GM23338 (cell line): ENCODE results near the gene MTF1. TPM values are rescaled to one million over a fixed set of nuclear protein-coding genes. Genes with fewer than 3 reads are reported as not detected.

Experiments
- ATAC-seq: fragments of 200-7000 bp; cut with Tn5 transposase; 3 replicates; pipeline ENCODE4 v1.9.1; 2020
- DNase-seq: peaks from one replicate; pipeline ENCODE4 v3.0.0-alpha.2; 2015; ENCODE audit warnings: low spot score
- H2AFZ ChIP-seq: fragments of 200-600 bp; sonication (generic); 2 replicates; pipeline ENCODE4 v1.8.0; 2016; ENCODE audit warnings: antibody characterized with exemption, mild to moderate bottlenecking, moderate library complexity
- H3F3A ChIP-seq: fragments of 200-600 bp; sonication (generic); replicated peaks from 2 replicates; pipeline ENCODE4 v1.8.0; 2017; ENCODE audit warnings: antibody characterized with exemption, mixed run types, low read depth
- H3K27ac ChIP-seq: fragments of 200-600 bp; sonication (generic); 2 replicates; pipeline ENCODE4 v1.6.1; 2016; ENCODE audit warnings: low read depth
- H3K27me3 ChIP-seq: fragments of 200-600 bp; sonication (generic); 2 replicates; pipeline ENCODE4 v1.8.0; 2016; ENCODE audit warnings: mild to moderate bottlenecking, mixed run types, moderate library complexity; ENCODE audit not compliant: insufficient read depth
- H3K36me3 ChIP-seq: fragments of 200-600 bp; sonication (generic); 2 replicates; pipeline ENCODE4 v1.8.0; 2016; ENCODE audit warnings: mild to moderate bottlenecking; ENCODE audit not compliant: insufficient read depth
- H3K4me1 ChIP-seq: fragments of 200-600 bp; sonication (generic); 2 replicates; pipeline ENCODE4 v1.8.0; 2016; ENCODE audit warnings: mild to moderate bottlenecking, moderate library complexity; ENCODE audit not compliant: insufficient read depth
- H3K4me2 ChIP-seq: fragments of 200-600 bp; sonication (generic); 2 replicates; pipeline ENCODE4 v1.7.1; 2017; ENCODE audit warnings: mixed run types
- H3K4me3 ChIP-seq: fragments of 200-600 bp; sonication (generic); 2 replicates; pipeline ENCODE4 v1.6.1; 2016; ENCODE audit warnings: mixed run types
- H3K79me2 ChIP-seq: fragments of 200-600 bp; sonication (generic); replicated peaks from 2 replicates; pipeline ENCODE4 v1.8.0; 2017; ENCODE audit warnings: mild to moderate bottlenecking; ENCODE audit not compliant: insufficient read depth
- H3K9me2 ChIP-seq: fragments of 200-600 bp; sonication (generic); 2 replicates; pipeline ENCODE4 v1.8.0; 2017; ENCODE audit not compliant: insufficient read depth
- H4K20me1 ChIP-seq: fragments of 200-600 bp; sonication (generic); replicated peaks from 2 replicates; pipeline ENCODE4 v1.8.0; 2017; ENCODE audit warnings: mild to moderate bottlenecking; ENCODE audit not compliant: insufficient read depth
- H3K27ac Mint-ChIP-seq: 2 replicates; pipeline ENCODE4 v1.8.0; 2020; ENCODE audit warnings: inconsistent platforms, mild to moderate bottlenecking, moderate library complexity, mixed read lengths
- H3K27me3 Mint-ChIP-seq: 3 replicates; pipeline ENCODE4 v1.8.0; 2022; ENCODE audit warnings: low read depth, mild to moderate bottlenecking, moderate library complexity, mixed read lengths, inconsistent platforms; ENCODE audit not compliant: insufficient read depth, poor library complexity
- H3K36me3 Mint-ChIP-seq: 3 replicates; pipeline ENCODE4 v1.8.0; 2021; ENCODE audit warnings: low read depth, mild to moderate bottlenecking, inconsistent platforms, moderate library complexity, mixed read lengths
- H3K4me1 Mint-ChIP-seq: 3 replicates; pipeline ENCODE4 v1.8.0; 2020; ENCODE audit warnings: mild to moderate bottlenecking, inconsistent platforms, mixed read lengths
- H3K4me3 Mint-ChIP-seq: 3 replicates; pipeline ENCODE4 v1.8.0; 2021; ENCODE audit warnings: moderate library complexity, mild to moderate bottlenecking, inconsistent platforms, mixed read lengths
- H3K9me3 Mint-ChIP-seq: 3 replicates; pipeline ENCODE4 v1.8.0; 2020; ENCODE audit warnings: moderate library complexity, mild to moderate bottlenecking, inconsistent platforms, mixed read lengths
- CREB1 ChIP-seq: fragments of 250-450 bp; sonication (Bioruptor Pico); IDR thresholded peaks from 2 replicates; pipeline ENCODE4 v1.5.0; 2020; ENCODE audit warnings: low read depth, mild to moderate bottlenecking, moderate library complexity
- EZH2 ChIP-seq: fragments of 200-600 bp; sonication (generic); IDR thresholded peaks from one replicate; pipeline ENCODE4 v1.8.0; 2017; ENCODE audit warnings: antibody characterized with exemption, mild to moderate bottlenecking, low read depth; ENCODE audit not compliant: unreplicated experiment
- EZH2phosphoT487 ChIP-seq: fragments of 200-600 bp; sonication (generic); IDR thresholded peaks from one replicate; pipeline ENCODE4 v1.8.1; 2018; ENCODE audit warnings: antibody characterized with exemption; ENCODE audit not compliant: unreplicated experiment
- JUNB ChIP-seq: IDR thresholded peaks from one replicate; pipeline ENCODE4 v1.6.1; 2016; ENCODE audit warnings: antibody characterized with exemption; ENCODE audit not compliant: unreplicated experiment
- NANOG ChIP-seq: IDR thresholded peaks from 2 replicates; pipeline ENCODE4 v1.6.1; 2016; ENCODE audit warnings: antibody characterized with exemption, borderline replicate concordance
- POLR2AphosphoS5 ChIP-seq: IDR thresholded peaks from 2 replicates; pipeline ENCODE4 v1.6.1; 2016; ENCODE audit warnings: antibody characterized with exemption, low read depth
- REST ChIP-seq: IDR thresholded peaks from one replicate; pipeline ENCODE4 v1.6.1; 2018; ENCODE audit warnings: antibody characterized with exemption; ENCODE audit not compliant: unreplicated experiment
- STAT1 ChIP-seq: IDR thresholded peaks from one replicate; pipeline ENCODE4 v1.6.1; 2016; ENCODE audit warnings: antibody characterized with exemption; ENCODE audit not compliant: unreplicated experiment
- ZNF114 ChIP-seq: fragments of 250-450 bp; sonication (Bioruptor Pico); IDR thresholded peaks from 2 replicates; pipeline ENCODE4 v1.5.0; 2020; ENCODE audit warnings: mild to moderate bottlenecking, moderate library complexity
- ZNF331 ChIP-seq: fragments of 250-450 bp; sonication (Bioruptor Pico); IDR thresholded peaks from 2 replicates; pipeline ENCODE4 v1.5.0; 2020; ENCODE audit warnings: low read depth, mild to moderate bottlenecking, moderate library complexity
- polyA plus RNA-seq: library from polyadenylated mRNA; unstranded; fragments of >200 nt; fragmentation: Nextera tagmentation; extraction: Ambion mirVana; gene quantifications from 2 replicates; pipeline ENCODE4 v1.2.1, GENCODE V29; 2016
- total RNA-seq: library from RNA; depleted of rRNA; stranded (reverse); fragments of >200 nt; shearing (Covaris generic); gene quantifications from 2 replicates; pipeline ENCODE4 v1.2.3, GENCODE V29; 2014
- TF ChIP-seq, protein P1 (sequence below), 2 experiments: fragments of 200-600 bp in 1 of 2; sonication (generic) in 1 of 2; conservative IDR thresholded peaks; 2 replicates each; pipeline versions ENCODE4 v1.5.1 to v1.6.1; 2016 to 2017; ENCODE audit warnings: antibody characterized with exemption in 2 of 2, low read depth in 2 of 2, mild to moderate bottlenecking in 2 of 2, moderate library complexity in 1 of 2
- TF ChIP-seq, protein P2 (sequence below): IDR thresholded peaks from 2 replicates; pipeline ENCODE4 v1.6.1; 2016; ENCODE audit warnings: antibody characterized with exemption
- TF ChIP-seq, protein P3 (sequence below): fragments of 250-450 bp; sonication (Bioruptor Pico); IDR thresholded peaks from 2 replicates; pipeline ENCODE4 v1.5.0; 2020; ENCODE audit warnings: mild to moderate bottlenecking, moderate library complexity

MTF1 gene
- total and polyA plus RNA-seq, 2 experiments from 2014 or later = 4.5 to 5.6 TPM

DNA sequence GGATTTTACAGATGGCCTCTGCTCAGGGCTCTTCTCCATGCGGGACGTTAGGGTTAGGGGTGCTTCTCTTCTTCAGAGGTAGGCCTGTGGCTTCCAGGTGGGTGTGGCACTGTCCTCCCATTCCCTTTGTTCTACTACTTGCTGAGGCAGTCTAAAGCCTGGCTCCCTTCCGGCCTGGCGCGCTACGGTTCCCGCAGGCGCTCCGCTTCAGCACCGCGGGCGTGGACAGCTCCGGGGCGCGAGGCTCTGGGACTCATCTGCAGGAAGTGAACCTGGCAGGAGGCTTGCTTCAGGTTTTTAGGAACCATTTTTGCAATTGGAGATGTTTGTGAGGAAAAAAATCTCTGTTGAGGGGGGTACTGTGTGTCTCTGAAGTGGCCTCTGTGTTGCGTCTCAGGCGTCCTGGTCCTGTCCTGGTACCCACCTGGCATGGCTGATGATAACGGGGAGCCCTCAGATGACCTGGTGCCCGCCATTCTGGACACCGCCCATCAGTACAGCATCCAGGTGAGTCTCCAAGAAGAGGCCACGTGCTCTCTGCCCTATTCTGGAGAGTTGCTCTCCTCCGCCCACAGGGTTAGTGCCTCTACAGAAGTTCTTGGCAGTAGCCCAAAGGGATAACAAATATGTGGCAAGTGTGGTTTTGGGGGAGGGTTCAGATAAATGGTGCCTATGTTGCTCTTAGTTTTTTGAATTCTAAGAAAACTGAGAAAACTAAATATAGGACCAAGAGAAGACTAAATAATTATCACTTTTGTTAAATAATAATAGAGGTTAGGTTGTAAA lies 63.9 kb downstream of the MTF1 start:
- Mint-ChIP-seq H3K4me1 (peaks cover 12% of the 10 kb centered on the region), H3K9me3 (no peaks in the 10 kb centered on the region), H3K36me3 (peaks cover 16% of the 10 kb centered on the region; the same call in 2 of the 3 replicates), H3K4me3 (peak overlapping the region; percentile 74), H3K27ac (no peak overlapping the region), H3K27me3 (peaks cover 36% of the 10 kb centered on the region)
- peaks cover 6% of the 10 kb centered on the region for H3K4me1 ChIP-seq
- no peaks in the 10 kb centered on the region for H3K79me2 ChIP-seq
- H2AFZ ChIP-seq = no peak overlapping the region
- peaks cover 5% of the 10 kb centered on the region; the same call in 1 of the 2 replicates for H4K20me1 ChIP-seq
- H3K4me2 ChIP-seq = peak overlapping the region; percentile 81
- H3K27ac ChIP-seq = no peak overlapping the region
- peaks cover 11% of the 10 kb centered on the region; the same call in 1 of the 2 replicates for H3F3A ChIP-seq
- peaks cover 50% of the 10 kb centered on the region for H3K27me3 ChIP-seq
- H3K9me2 ChIP-seq = no peaks in the 10 kb centered on the region
- ATAC-seq = peak; percentile 77
- H3K36me3 ChIP-seq = no peaks in the 10 kb centered on the region
- peak; percentile 88 for DNase-seq
- H3K4me3 ChIP-seq = peak overlapping the region; percentile 67
- no peak for TF ChIP-seq POLR2AphosphoS5
- TF ChIP-seq ZNF114 = no peak
- TF ChIP-seq REST = peak; percentile 99
- no peak for TF ChIP-seq EZH2phosphoT487
- TF ChIP-seq, protein P1, sequence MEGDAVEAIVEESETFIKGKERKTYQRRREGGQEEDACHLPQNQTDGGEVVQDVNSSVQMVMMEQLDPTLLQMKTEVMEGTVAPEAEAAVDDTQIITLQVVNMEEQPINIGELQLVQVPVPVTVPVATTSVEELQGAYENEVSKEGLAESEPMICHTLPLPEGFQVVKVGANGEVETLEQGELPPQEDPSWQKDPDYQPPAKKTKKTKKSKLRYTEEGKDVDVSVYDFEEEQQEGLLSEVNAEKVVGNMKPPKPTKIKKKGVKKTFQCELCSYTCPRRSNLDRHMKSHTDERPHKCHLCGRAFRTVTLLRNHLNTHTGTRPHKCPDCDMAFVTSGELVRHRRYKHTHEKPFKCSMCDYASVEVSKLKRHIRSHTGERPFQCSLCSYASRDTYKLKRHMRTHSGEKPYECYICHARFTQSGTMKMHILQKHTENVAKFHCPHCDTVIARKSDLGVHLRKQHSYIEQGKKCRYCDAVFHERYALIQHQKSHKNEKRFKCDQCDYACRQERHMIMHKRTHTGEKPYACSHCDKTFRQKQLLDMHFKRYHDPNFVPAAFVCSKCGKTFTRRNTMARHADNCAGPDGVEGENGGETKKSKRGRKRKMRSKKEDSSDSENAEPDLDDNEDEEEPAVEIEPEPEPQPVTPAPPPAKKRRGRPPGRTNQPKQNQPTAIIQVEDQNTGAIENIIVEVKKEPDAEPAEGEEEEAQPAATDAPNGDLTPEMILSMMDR (conservative IDR thresholded peaks at IDR 0.05; ENCODE audit: low read depth in 2 of 2) = no peak
- TF ChIP-seq EZH2 = peak; percentile 3
- TF ChIP-seq NANOG = no peak
- TF ChIP-seq, protein P2, sequence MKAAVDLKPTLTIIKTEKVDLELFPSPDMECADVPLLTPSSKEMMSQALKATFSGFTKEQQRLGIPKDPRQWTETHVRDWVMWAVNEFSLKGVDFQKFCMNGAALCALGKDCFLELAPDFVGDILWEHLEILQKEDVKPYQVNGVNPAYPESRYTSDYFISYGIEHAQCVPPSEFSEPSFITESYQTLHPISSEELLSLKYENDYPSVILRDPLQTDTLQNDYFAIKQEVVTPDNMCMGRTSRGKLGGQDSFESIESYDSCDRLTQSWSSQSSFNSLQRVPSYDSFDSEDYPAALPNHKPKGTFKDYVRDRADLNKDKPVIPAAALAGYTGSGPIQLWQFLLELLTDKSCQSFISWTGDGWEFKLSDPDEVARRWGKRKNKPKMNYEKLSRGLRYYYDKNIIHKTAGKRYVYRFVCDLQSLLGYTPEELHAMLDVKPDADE = peak; percentile 32; the same call in 1 of the 2 replicates
- TF ChIP-seq, protein P3, sequence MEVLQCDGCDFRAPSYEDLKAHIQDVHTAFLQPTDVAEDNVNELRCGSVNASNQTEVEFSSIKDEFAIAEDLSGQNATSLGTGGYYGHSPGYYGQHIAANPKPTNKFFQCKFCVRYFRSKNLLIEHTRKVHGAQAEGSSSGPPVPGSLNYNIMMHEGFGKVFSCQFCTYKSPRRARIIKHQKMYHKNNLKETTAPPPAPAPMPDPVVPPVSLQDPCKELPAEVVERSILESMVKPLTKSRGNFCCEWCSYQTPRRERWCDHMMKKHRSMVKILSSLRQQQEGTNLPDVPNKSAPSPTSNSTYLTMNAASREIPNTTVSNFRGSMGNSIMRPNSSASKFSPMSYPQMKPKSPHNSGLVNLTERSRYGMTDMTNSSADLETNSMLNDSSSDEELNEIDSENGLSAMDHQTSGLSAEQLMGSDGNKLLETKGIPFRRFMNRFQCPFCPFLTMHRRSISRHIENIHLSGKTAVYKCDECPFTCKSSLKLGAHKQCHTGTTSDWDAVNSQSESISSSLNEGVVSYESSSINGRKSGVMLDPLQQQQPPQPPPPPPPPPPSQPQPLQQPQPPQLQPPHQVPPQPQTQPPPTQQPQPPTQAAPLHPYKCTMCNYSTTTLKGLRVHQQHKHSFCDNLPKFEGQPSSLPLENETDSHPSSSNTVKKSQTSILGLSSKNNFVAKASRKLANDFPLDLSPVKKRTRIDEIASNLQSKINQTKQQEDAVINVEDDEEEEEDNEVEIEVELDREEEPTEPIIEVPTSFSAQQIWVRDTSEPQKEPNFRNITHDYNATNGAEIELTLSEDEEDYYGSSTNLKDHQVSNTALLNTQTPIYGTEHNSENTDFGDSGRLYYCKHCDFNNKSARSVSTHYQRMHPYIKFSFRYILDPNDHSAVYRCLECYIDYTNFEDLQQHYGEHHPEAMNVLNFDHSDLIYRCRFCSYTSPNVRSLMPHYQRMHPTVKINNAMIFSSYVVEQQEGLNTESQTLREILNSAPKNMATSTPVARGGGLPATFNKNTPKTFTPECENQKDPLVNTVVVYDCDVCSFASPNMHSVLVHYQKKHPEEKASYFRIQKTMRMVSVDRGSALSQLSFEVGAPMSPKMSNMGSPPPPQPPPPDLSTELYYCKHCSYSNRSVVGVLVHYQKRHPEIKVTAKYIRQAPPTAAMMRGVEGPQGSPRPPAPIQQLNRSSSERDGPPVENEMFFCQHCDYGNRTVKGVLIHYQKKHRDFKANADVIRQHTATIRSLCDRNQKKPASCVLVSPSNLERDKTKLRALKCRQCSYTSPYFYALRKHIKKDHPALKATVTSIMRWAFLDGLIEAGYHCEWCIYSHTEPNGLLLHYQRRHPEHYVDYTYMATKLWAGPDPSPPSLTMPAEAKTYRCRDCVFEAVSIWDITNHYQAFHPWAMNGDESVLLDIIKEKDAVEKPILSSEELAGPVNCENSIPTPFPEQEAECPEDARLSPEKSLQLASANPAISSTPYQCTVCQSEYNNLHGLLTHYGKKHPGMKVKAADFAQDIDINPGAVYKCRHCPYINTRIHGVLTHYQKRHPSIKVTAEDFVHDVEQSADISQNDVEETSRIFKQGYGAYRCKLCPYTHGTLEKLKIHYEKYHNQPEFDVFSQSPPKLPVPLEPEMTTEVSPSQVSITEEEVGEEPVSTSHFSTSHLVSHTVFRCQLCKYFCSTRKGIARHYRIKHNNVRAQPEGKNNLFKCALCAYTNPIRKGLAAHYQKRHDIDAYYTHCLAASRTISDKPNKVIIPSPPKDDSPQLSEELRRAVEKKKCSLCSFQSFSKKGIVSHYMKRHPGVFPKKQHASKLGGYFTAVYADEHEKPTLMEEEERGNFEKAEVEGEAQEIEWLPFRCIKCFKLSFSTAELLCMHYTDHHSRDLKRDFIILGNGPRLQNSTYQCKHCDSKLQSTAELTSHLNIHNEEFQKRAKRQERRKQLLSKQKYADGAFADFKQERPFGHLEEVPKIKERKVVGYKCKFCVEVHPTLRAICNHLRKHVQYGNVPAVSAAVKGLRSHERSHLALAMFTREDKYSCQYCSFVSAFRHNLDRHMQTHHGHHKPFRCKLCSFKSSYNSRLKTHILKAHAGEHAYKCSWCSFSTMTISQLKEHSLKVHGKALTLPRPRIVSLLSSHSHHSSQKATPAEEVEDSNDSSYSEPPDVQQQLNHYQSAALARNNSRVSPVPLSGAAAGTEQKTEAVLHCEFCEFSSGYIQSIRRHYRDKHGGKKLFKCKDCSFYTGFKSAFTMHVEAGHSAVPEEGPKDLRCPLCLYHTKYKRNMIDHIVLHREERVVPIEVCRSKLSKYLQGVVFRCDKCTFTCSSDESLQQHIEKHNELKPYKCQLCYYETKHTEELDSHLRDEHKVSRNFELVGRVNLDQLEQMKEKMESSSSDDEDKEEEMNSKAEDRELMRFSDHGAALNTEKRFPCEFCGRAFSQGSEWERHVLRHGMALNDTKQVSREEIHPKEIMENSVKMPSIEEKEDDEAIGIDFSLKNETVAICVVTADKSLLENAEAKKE (CRISPR knock-in tag) = no peak
- peak; percentile 21; the same call in 1 of the 2 replicates for TF ChIP-seq CREB1 (CRISPR knock-in tag)
- TF ChIP-seq ZNF331 (CRISPR knock-in tag) = no peak
- no peak for TF ChIP-seq STAT1
- TF ChIP-seq JUNB = no peak
